HepG2 (cell line): ENCODE data around the gene TIGAR. TPM values are rescaled to one million over a fixed set of nuclear protein-coding genes. Genes with fewer than 3 reads are reported as not detected.

Experiments used
- ATAC-seq: fragments of 200-7000 bp; cut with Tn5 transposase; 3 replicates; pipeline ENCODE4 v1.9.1; 2020; ENCODE audit warnings: mild to moderate bottlenecking, moderate library complexity
- BruUV-seq: library from RNA; stranded (reverse); fragments of 400-500 nt; replicated peaks from 2 replicates; lab custom pipeline; 2021; lab: Mats Ljungman, UMichigan
- CTCF ChIA-PET: fragments of 300-600 bp; formaldehyde crosslinking; extraction: SDS; loops from one replicate; lab custom pipeline; 2021; ENCODE audit warnings: low total read pairs, inconsistent platforms, low intra/inter-chr PET ratio; lab: Yijun Ruan, JAX
- POLR2A ChIA-PET: fragments of 350-600 bp; sonication (Branson Sonifier 250); formaldehyde crosslinking; loops from one replicate; lab custom pipeline; 2020; ENCODE audit warnings: antibody characterized with exemption, inconsistent platforms; lab: Yijun Ruan, JAX
- DNase-seq: peaks from one replicate; pipeline ENCODE4 v3.0.0-alpha.2; 2015; ENCODE audit warnings: low spot score
- FAIRE-seq: peaks from 3 replicates; lab custom pipeline; 2011; peaks lifted over from hg19 to GRCh38; lab: Jason Lieb, UNC
- H2AFZ ChIP-seq: one replicate; pipeline ENCODE4 v1.6.1; 2011; ENCODE audit warnings: low read length, inconsistent platforms
- H3K27ac ChIP-seq: fragments of 300-600 bp; 3 replicates; pipeline ENCODE4 v1.8.0; 2011; ENCODE audit warnings: mixed run types, mild to moderate bottlenecking, mixed read lengths, low read length, inconsistent platforms; ENCODE audit not compliant: insufficient read depth; ENCODE audit errors: extremely low read length
- H3K27me3 ChIP-seq, 2 experiments: fragments of 200-600 bp in 1 of 2; 2 replicates in 1 of 2; 3 replicates in 1 of 2; pipeline versions ENCODE4 v1.6.0 to v1.8.0; 2011; ENCODE audit warnings: low read length in 2 of 2, mild to moderate bottlenecking in 2 of 2, moderate library complexity in 2 of 2, inconsistent platforms in 1 of 2; ENCODE audit not compliant: insufficient read depth in 2 of 2, control insufficient read depth in 1 of 2
- H3K36me3 ChIP-seq, 2 experiments: fragments of 200-600 bp in 1 of 2; replicated peaks in 1 of 2; 2 replicates in 1 of 2; 3 replicates in 1 of 2; pipeline versions ENCODE4 v1.5.1 to v1.8.0; 2011; ENCODE audit warnings: low read length in 2 of 2, inconsistent platforms in 1 of 2; ENCODE audit not compliant: insufficient read depth in 2 of 2, control insufficient read depth in 1 of 2
- H3K4me1 ChIP-seq: 2 replicates; pipeline ENCODE4 v1.5.1; 2012; ENCODE audit warnings: low read length, inconsistent platforms; ENCODE audit not compliant: insufficient read depth
- H3K4me2 ChIP-seq: 2 replicates; pipeline ENCODE4 v1.6.0; 2011; ENCODE audit warnings: low read depth, low read length, inconsistent platforms
- H3K4me3 ChIP-seq, 3 experiments: fragments of 200-600 bp in 1 of 3; sonication (generic), shearing (Covaris generic) in 1 of 3; replicated peaks in 1 of 3; 2 replicates each; pipeline ENCODE4 v1.5.1; 2011 to 2016; ENCODE audit warnings: low read length in 3 of 3, inconsistent platforms in 2 of 3, low read depth in 2 of 3, mild to moderate bottlenecking in 2 of 3, control low read depth in 1 of 3, mixed read lengths in 1 of 3; ENCODE audit not compliant: insufficient read depth in 1 of 3
- H3K79me2 ChIP-seq: one replicate; pipeline ENCODE4 v1.6.1; 2011; ENCODE audit warnings: low read length, inconsistent platforms; ENCODE audit not compliant: insufficient read depth
- H3K9ac ChIP-seq: 2 replicates; pipeline ENCODE4 v1.6.0; 2011; ENCODE audit warnings: mild to moderate bottlenecking, low read depth, low read length, inconsistent platforms; ENCODE audit not compliant: insufficient read depth
- H3K9me3 ChIP-seq: 2 replicates; pipeline ENCODE4 v1.5.1; 2012; ENCODE audit warnings: mild to moderate bottlenecking, low read length
- H4K20me1 ChIP-seq: 2 replicates; pipeline ENCODE4 v1.6.0; 2011; ENCODE audit warnings: inconsistent platforms, mild to moderate bottlenecking, low read length, moderate library complexity; ENCODE audit not compliant: insufficient read depth
- ATF7-NPFF ChIP-seq: sonication (generic); formaldehyde crosslinking; IDR thresholded peaks from 2 replicates; pipeline ENCODE4 v1.8.1; 2023; ENCODE audit warnings: mild to moderate bottlenecking, low read depth, missing genetic modification reagents, moderate library complexity
- HOXA9 ChIP-seq: sonication (generic); formaldehyde crosslinking; IDR thresholded peaks from 2 replicates; pipeline ENCODE4 v1.8.1; 2022; ENCODE audit warnings: missing genetic modification reagents, mild to moderate bottlenecking, moderate library complexity, borderline replicate concordance
- NPAS2 ChIP-seq: sonication (generic); formaldehyde crosslinking; IDR thresholded peaks from 2 replicates; pipeline ENCODE4 v1.8.0; 2022; ENCODE audit warnings: mild to moderate bottlenecking, missing genetic modification reagents, borderline replicate concordance
- PLRG1 ChIP-seq: fragments of 450-650 bp; conservative IDR thresholded peaks from 2 replicates; pipeline ENCODE4 v1.6.1; 2016
- SAFB2 ChIP-seq: sonication (generic); formaldehyde crosslinking; IDR thresholded peaks from 2 replicates; pipeline ENCODE4 v1.5.1; 2020; ENCODE audit warnings: missing genetic modification reagents, low read depth, mild to moderate bottlenecking, borderline replicate concordance
- ZNF136 ChIP-seq: sonication (generic); formaldehyde crosslinking; IDR thresholded peaks from 2 replicates; pipeline ENCODE4 v1.8.1; 2022; ENCODE audit warnings: low read depth, mild to moderate bottlenecking, moderate library complexity, missing genetic modification reagents
- ZNF850 ChIP-seq: sonication (generic); formaldehyde crosslinking; conservative IDR thresholded peaks from 2 replicates; pipeline ENCODE4 v1.9.0; 2021; ENCODE audit warnings: mild to moderate bottlenecking, missing genetic modification reagents
- ZSCAN31 ChIP-seq: sonication (generic); formaldehyde crosslinking; IDR thresholded peaks from 2 replicates; pipeline ENCODE4 v1.5.0; 2020; ENCODE audit warnings: low read depth, mild to moderate bottlenecking, missing genetic modification reagents
- WGBS: methylation state at CpG from one replicate; pipeline ENCODE4 v1.1.6; 2017; ENCODE audit warnings: low lambda C conversion rate; 5-methylcytosine and 5-hydroxymethylcytosine counted together
- in situ Hi-C: cut with HindIII; loops from 2 replicates; pipeline ENCODE4 v1.10.0; 2017; ENCODE audit warnings: low pct_unique_long_range_greater_than_20kb; ENCODE audit not compliant: extremely low pct_ligation_motif_present
- intact Hi-C: fragments of 100-400 bp; cut with micrococcal nuclease; formaldehyde crosslinking; loops from one replicate; pipeline ENCODE4 v1.10.0; 2022; ENCODE audit not compliant: unreplicated experiment
- polyA plus RNA-seq, 8 experiments: library from polyadenylated mRNA; depleted of rRNA in 3 of 8; stranded (reverse) in 7 of 8; unstranded in 1 of 8; fragments of >200 nt; fragmentation: Illumina TruSeq in 4 of 8; extraction: Trizol in 4 of 8; gene quantifications; 2 replicates each; pipeline versions ENCODE4 v1.2.1 to v1.2.3, GENCODE V29; 2011 to 2016; ENCODE audit warnings: low read depth in 4 of 8, missing spikeins in 1 of 8, mixed read lengths in 1 of 8; ENCODE audit not compliant: insufficient read depth in 1 of 8
- total RNA-seq, 5 experiments: library from RNA; depleted of rRNA; stranded (reverse); fragments of >200 nt; fragmentation: Illumina TruSeq; extraction: Trizol; gene quantifications; 2 replicates each; pipeline ENCODE4 v1.2.3, GENCODE V29; 2016; ENCODE audit warnings: low read depth in 1 of 5
- TF ChIP-seq, protein P1 (sequence below): sonication (generic); formaldehyde crosslinking; IDR thresholded peaks from 2 replicates; pipeline ENCODE4 v1.4.0; 2020; ENCODE audit warnings: low read depth, missing genetic modification reagents
- TF ChIP-seq, protein P2 (sequence below): IDR thresholded peaks from 2 replicates; pipeline ENCODE4 v1.4.0; 2020; ENCODE audit warnings: mild to moderate bottlenecking, missing genetic modification reagents

Gene TIGAR
- total and polyA plus RNA-seq, 2 of the 13 experiments (the other 11 are each of a cell fraction or from before 2014, with no cell fraction given): 2.6 to 21.8 TPM

DNA sequence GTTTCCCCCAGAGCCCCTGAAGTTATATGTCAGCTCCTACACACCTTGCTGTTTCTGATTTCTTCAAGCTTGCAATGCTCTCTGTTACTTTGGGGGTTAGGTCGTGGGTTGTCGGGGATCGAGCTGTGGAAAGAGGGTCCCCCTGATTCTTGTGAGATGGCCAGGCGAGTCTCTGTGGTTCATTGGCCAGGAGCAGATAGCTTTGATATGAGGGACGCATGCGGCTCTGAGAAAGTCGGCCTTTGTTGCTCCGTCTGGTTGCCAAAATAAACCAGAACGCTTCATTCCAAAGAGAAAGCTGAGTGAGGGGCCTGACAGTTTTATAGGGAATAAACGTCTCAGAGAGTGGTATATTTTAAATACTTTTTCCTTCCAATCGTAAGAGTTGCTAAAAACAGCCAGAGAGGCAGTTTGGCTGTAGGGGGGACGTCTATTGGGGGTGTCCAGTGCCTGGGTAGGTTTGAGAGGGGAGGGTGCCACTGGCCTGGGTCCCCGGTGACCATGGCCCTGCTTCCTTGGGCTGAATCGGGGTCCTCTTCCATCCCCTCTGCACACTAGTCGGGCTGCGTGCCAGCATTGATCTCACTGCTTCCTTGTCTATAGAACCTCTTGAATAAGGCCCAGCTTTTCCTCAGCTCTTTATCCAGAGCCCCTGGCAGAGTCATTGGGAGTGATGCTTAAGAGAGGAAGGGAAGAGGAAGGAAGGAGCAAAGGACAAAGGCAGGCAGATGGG, 28.5 kb upstream of the TIGAR start:
- no peak for FAIRE-seq
- no TSS peak for BruUV-seq
- peaks cover 0 to 67% of the 10 kb centered on the region in 2 experiments for H3K27me3 ChIP-seq

More for the DNA sequence above, 28.5 kb upstream of the TIGAR start:
- Histone ChIP-seq H3K9me3 (no peaks in the 10 kb centered on the region), H3K4me3 (no peak overlapping the region), H3K9ac (no peak overlapping the region), H4K20me1 (no peaks in the 10 kb centered on the region), H3K4me1 (no peaks in the 10 kb centered on the region), H2AFZ (no peak overlapping the region), H3K36me3 (no peaks in the 10 kb centered on the region), H3K79me2 (no peaks in the 10 kb centered on the region), H3K4me2 (no peak overlapping the region), H3K27ac (no peak overlapping the region)
- DNase-seq (no peak), ATAC-seq (no peak)
- CTCF ChIA-PET: no interaction called here
- WGBS: 41% methylated on average over 11 of the region's 16 CpGs
- in situ Hi-C loops: no loop called here
- POLR2A ChIA-PET: no interaction called here
- TF ChIP-seq, protein P1, sequence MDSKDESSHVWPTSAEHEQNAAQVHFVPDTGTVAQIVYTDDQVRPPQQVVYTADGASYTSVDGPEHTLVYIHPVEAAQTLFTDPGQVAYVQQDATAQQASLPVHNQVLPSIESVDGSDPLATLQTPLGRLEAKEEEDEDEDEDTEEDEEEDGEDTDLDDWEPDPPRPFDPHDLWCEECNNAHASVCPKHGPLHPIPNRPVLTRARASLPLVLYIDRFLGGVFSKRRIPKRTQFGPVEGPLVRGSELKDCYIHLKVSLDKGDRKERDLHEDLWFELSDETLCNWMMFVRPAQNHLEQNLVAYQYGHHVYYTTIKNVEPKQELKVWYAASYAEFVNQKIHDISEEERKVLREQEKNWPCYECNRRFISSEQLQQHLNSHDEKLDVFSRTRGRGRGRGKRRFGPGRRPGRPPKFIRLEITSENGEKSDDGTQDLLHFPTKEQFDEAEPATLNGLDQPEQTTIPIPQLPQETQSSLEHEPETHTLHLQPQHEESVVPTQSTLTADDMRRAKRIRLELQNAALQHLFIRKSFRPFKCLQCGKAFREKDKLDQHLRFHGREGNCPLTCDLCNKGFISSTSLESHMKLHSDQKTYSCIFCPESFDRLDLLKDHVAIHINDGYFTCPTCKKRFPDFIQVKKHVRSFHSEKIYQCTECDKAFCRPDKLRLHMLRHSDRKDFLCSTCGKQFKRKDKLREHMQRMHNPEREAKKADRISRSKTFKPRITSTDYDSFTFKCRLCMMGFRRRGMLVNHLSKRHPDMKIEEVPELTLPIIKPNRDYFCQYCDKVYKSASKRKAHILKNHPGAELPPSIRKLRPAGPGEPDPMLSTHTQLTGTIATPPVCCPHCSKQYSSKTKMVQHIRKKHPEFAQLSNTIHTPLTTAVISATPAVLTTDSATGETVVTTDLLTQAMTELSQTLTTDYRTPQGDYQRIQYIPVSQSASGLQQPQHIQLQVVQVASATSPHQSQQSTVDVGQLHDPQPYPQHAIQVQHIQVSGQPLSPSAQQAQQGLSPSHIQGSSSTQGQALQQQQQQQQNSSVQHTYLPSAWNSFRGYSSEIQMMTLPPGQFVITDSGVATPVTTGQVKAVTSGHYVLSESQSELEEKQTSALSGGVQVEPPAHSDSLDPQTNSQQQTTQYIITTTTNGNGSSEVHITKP: no peak
- TF ChIP-seq SAFB2 (CRISPR knock-in tag) (no peak), ZNF136 (CRISPR knock-in tag) (no peak), ZNF850 (CRISPR knock-in tag) (no peak), NPAS2 (CRISPR knock-in tag) (no peak), PLRG1 (no peak), HOXA9 (CRISPR knock-in tag) (no peak), ZSCAN31 (CRISPR knock-in tag) (no peak), ATF7-NPFF (CRISPR knock-in tag) (no peak)
- TF ChIP-seq, protein P2, sequence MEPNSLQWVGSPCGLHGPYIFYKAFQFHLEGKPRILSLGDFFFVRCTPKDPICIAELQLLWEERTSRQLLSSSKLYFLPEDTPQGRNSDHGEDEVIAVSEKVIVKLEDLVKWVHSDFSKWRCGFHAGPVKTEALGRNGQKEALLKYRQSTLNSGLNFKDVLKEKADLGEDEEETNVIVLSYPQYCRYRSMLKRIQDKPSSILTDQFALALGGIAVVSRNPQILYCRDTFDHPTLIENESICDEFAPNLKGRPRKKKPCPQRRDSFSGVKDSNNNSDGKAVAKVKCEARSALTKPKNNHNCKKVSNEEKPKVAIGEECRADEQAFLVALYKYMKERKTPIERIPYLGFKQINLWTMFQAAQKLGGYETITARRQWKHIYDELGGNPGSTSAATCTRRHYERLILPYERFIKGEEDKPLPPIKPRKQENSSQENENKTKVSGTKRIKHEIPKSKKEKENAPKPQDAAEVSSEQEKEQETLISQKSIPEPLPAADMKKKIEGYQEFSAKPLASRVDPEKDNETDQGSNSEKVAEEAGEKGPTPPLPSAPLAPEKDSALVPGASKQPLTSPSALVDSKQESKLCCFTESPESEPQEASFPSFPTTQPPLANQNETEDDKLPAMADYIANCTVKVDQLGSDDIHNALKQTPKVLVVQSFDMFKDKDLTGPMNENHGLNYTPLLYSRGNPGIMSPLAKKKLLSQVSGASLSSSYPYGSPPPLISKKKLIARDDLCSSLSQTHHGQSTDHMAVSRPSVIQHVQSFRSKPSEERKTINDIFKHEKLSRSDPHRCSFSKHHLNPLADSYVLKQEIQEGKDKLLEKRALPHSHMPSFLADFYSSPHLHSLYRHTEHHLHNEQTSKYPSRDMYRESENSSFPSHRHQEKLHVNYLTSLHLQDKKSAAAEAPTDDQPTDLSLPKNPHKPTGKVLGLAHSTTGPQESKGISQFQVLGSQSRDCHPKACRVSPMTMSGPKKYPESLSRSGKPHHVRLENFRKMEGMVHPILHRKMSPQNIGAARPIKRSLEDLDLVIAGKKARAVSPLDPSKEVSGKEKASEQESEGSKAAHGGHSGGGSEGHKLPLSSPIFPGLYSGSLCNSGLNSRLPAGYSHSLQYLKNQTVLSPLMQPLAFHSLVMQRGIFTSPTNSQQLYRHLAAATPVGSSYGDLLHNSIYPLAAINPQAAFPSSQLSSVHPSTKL (CRISPR knock-in tag): no peak
- intact Hi-C loops: no loop called here
